Liver (tissue), 9 donors: ENCODE data around the gene ABCA6. TPM values are rescaled to one million over a fixed set of nuclear protein-coding genes. Genes with fewer than 3 reads are reported as not detected.

Experiments used
- DNase-seq: peaks from one replicate; pipeline ENCODE4 v3.0.0-alpha.2; 2017; ENCODE audit warnings: low spot score
- H3K27ac ChIP-seq, 2 donors: one replicate each; pipeline ENCODE4 v1.7.0; 2013; ENCODE audit warnings: inconsistent platforms in 2 of 2, low read length in 2 of 2, control low read depth in 1 of 2, low read depth in 1 of 2, mild to moderate bottlenecking in 1 of 2
- H3K27me3 ChIP-seq, 4 donors: one replicate each; pipeline versions ENCODE4 v1.6.1 to v1.7.0; 2013; ENCODE audit warnings: low read length in 3 of 4, inconsistent platforms in 1 of 4, mild to moderate bottlenecking in 1 of 4, moderate library complexity in 1 of 4; ENCODE audit not compliant: control insufficient read depth in 4 of 4, insufficient read depth in 4 of 4
- H3K36me3 ChIP-seq, 4 donors: one replicate each; pipeline versions ENCODE4 v1.6.1 to v1.7.0; 2013; ENCODE audit warnings: low read length in 3 of 4, mild to moderate bottlenecking in 3 of 4, low read depth in 1 of 4, moderate library complexity in 1 of 4; ENCODE audit not compliant: control insufficient read depth in 4 of 4, insufficient read depth in 3 of 4
- H3K4me1 ChIP-seq, 4 donors: one replicate each; pipeline versions ENCODE4 v1.6.1 to v1.7.0; 2013; ENCODE audit warnings: low read length in 3 of 4, mild to moderate bottlenecking in 3 of 4, moderate library complexity in 1 of 4; ENCODE audit not compliant: control insufficient read depth in 4 of 4, insufficient read depth in 4 of 4
- H3K4me3 ChIP-seq, 3 donors: one replicate each; pipeline versions ENCODE4 v1.6.1 to v1.7.0; 2013; ENCODE audit warnings: low read length in 3 of 3, control low read depth in 1 of 3, low read depth in 1 of 3, mild to moderate bottlenecking in 1 of 3
- H3K9ac ChIP-seq, 2 donors: one replicate each; pipeline ENCODE4 v1.7.0; 2013; ENCODE audit warnings: low read length in 2 of 2, mild to moderate bottlenecking in 2 of 2, moderate library complexity in 2 of 2, control low read depth in 1 of 2, low read depth in 1 of 2
- H3K9me3 ChIP-seq, 4 donors: one replicate each; pipeline versions ENCODE4 v1.6.1 to v1.7.0; 2013; ENCODE audit warnings: low read length in 3 of 4; ENCODE audit not compliant: control insufficient read depth in 4 of 4
- ATF3 ChIP-seq: IDR thresholded peaks from 2 replicates; pipeline ENCODE4 v1.6.1; 2016; ENCODE audit warnings: antibody characterized with exemption
- CTCF ChIP-seq: fragments of 150-350 bp; IDR thresholded peaks from 2 replicates; pipeline ENCODE4 v1.5.1; 2017; ENCODE audit warnings: improper control_type of control experiment, low read depth, low read length; ENCODE audit not compliant: missing input control
- EGR1 ChIP-seq, 2 donors: IDR thresholded peaks; 2 replicates each; pipeline ENCODE4 v1.6.1; 2016 to 2018; ENCODE audit warnings: antibody characterized with exemption in 2 of 2, low read depth in 2 of 2
- FOXA1 ChIP-seq: IDR thresholded peaks from 2 replicates; pipeline ENCODE4 v1.6.1; 2016; ENCODE audit warnings: antibody characterized with exemption
- FOXA2 ChIP-seq: IDR thresholded peaks from 2 replicates; pipeline ENCODE4 v1.6.1; 2016; ENCODE audit warnings: antibody characterized with exemption
- GABPA ChIP-seq, 2 donors: IDR thresholded peaks in 1 of 2; conservative IDR thresholded peaks in 1 of 2; 2 replicates each; pipeline ENCODE4 v1.6.1; 2016; ENCODE audit warnings: antibody characterized with exemption in 2 of 2, mild to moderate bottlenecking in 1 of 2, moderate library complexity in 1 of 2
- HNF4A ChIP-seq, 2 donors: conservative IDR thresholded peaks; 2 replicates each; pipeline ENCODE4 v1.6.1; 2016; ENCODE audit warnings: antibody characterized with exemption in 2 of 2, mild to moderate bottlenecking in 2 of 2
- HNF4G ChIP-seq: IDR thresholded peaks from 2 replicates; pipeline ENCODE4 v1.6.1; 2016; ENCODE audit warnings: antibody characterized with exemption
- JUND ChIP-seq, 2 donors: IDR thresholded peaks; 2 replicates each; pipeline ENCODE4 v1.6.1; 2016; ENCODE audit warnings: antibody characterized with exemption in 2 of 2
- MAX ChIP-seq: IDR thresholded peaks from 2 replicates; pipeline ENCODE4 v1.6.1; 2016; ENCODE audit warnings: antibody characterized with exemption
- NR2F2 ChIP-seq: IDR thresholded peaks from 2 replicates; pipeline ENCODE4 v1.6.1; 2016; ENCODE audit warnings: antibody characterized with exemption
- RAD21 ChIP-seq, 2 donors: IDR thresholded peaks; 2 replicates each; pipeline ENCODE4 v1.6.1; 2016; ENCODE audit warnings: antibody characterized with exemption in 2 of 2, mild to moderate bottlenecking in 2 of 2
- REST ChIP-seq: IDR thresholded peaks from 2 replicates; pipeline ENCODE4 v1.6.1; 2016; ENCODE audit warnings: antibody characterized with exemption, mild to moderate bottlenecking
- RXRA ChIP-seq, 2 donors: IDR thresholded peaks; 2 replicates each; pipeline ENCODE4 v1.6.1; 2017 to 2018; ENCODE audit warnings: antibody characterized with exemption in 2 of 2, mild to moderate bottlenecking in 1 of 2
- SP1 ChIP-seq: IDR thresholded peaks from 2 replicates; pipeline ENCODE4 v1.6.1; 2018; ENCODE audit warnings: antibody characterized with exemption, mild to moderate bottlenecking
- TAF1 ChIP-seq: conservative IDR thresholded peaks from 2 replicates; pipeline ENCODE4 v1.6.1; 2016; ENCODE audit warnings: antibody characterized with exemption, mild to moderate bottlenecking
- YY1 ChIP-seq: IDR thresholded peaks from 2 replicates; pipeline ENCODE4 v1.6.1; 2016; ENCODE audit warnings: antibody characterized with exemption, mild to moderate bottlenecking
- ZBTB33 ChIP-seq: IDR thresholded peaks from 2 replicates; pipeline ENCODE4 v1.6.1; 2016; ENCODE audit warnings: antibody characterized with exemption
- WGBS: extraction: QIAGEN DNeasy Blood & Tissue Kit; methylation state at CpG from one replicate; pipeline ENCODE4 v1.1.7; 2013; 5-methylcytosine and 5-hydroxymethylcytosine counted together
- polyA plus RNA-seq, 2 donors: library from polyadenylated mRNA; stranded (reverse) in 1 of 2; unstranded in 1 of 2; fragments of 200-250 nt in 1 of 2; fragments of >200 nt in 1 of 2; fragmentation: Nextera tagmentation in 1 of 2; extraction: Ambion mirVana in 1 of 2; gene quantifications; one replicate each; pipeline versions ENCODE4 v1.2.1 to v1.2.3, GENCODE V29; 2013 to 2015
- total RNA-seq, 2 donors: library from RNA; depleted of rRNA; stranded (reverse); fragments of >200 nt; gene quantifications; one replicate each; pipeline ENCODE4 v1.2.3, GENCODE V29; 2014
- donor health status: healthy.
- donor health status: healthy.
- donor health status: healthy.
- donor health status: healthy.
- donor health status: healthy.

The ABCA6 gene
- total RNA-seq (100 to 1,000 TPM in 1 of 2 donors, 10 to 100 TPM in 1; 45.5 to 158 TPM), polyA plus RNA-seq (10 to 100 TPM; 37.5 to 49.5 TPM)

GRCh38 chr17:69141431-69142174, at the start of gene ABCA6:
Gene ABCA6, minus strand, starts transcription at chr17:69141895. Its CDS starts 1,192 bp downstream, at chr17:69140703.
- Histone ChIP-seq H3K36me3 (peaks cover 0 to 15% (median 11%) of the 10 kb centered on the region in 4 donors), H3K27me3 (no peaks in the 10 kb centered on the region), H3K27ac (peak within 1 kb of the TSS; percentile 83 to 90), H3K4me3 (peak within 1 kb of the TSS; percentile 61 to 93 (median 74)), H3K9me3 (no peaks in the 10 kb centered on the region), H3K4me1 (peaks cover 2 to 19% (median 13%) of the 10 kb centered on the region in 4 donors), H3K9ac (peak within 1 kb of the TSS; percentile 77 to 97)
- TF ChIP-seq FOXA1 (no peak), YY1 (peak; percentile 93), EGR1 (IDR thresholded peaks at IDR 0.05; ENCODE audit: low read depth in 2 of 2) (no peak), ATF3 (peak; percentile 21), RXRA (IDR thresholded peaks at IDR 0.05) (peak in 1 of 2 donors; percentile 27), ZBTB33 (no peak), HNF4A (conservative IDR thresholded peaks at IDR 0.05) (no peak), FOXA2 (peak; percentile 40), HNF4G (no peak), RAD21 (IDR thresholded peaks at IDR 0.05) (peak in 1 of 2 donors; percentile 53), SP1 (peak; percentile 12), JUND (IDR thresholded peaks at IDR 0.05) (no peak), CTCF (no peak), NR2F2 (no peak), MAX (no peak), REST (peak; percentile 53), TAF1 (peak; percentile 84), GABPA (IDR thresholded peaks at IDR 0.05 in 1 of 2, conservative IDR thresholded peaks at IDR 0.05 in 1 of 2) (no peak)
- DNase-seq: no peak
- WGBS: 21% methylated on average over 4 of the region's 4 CpGs
